ENCODE results near the gene NAA16. TPM values are rescaled to one million over a fixed set of nuclear protein-coding genes. Genes with fewer than 3 reads are reported as not detected.

NAA16 gene
- total RNA-seq, 1 experiment from 2014 or later = 32.4 TPM

DNA sequence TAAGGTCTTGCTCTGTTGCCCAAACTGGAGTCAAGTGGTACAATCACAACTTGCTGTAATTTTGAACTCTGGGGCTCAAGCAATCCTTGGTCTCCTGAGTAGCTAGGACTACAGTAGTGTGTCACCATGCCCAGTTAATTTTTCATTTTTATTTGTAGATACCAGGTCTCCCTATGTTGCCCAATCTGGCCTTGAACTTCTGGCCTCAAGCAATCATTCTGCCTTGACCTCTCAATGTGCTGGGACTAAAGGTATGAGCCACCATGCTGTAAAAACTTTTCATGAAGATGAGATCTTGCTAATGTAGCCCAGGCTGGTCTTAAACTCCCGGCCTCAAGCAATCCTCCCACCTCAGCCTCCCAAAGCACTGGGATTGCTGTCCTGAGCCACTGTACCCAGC lies 15.1 kb upstream of the NAA16 start:
- Mint-ChIP-seq H3K27me3 (ENCODE audit: insufficient read depth, unreplicated experiment) (peaks cover 4% of the 10 kb centered on the region), H3K4me1 (ENCODE audit: low read depth, unreplicated experiment) (no peaks in the 10 kb centered on the region), H3K36me3 (ENCODE audit: insufficient read depth, unreplicated experiment) (no peaks in the 10 kb centered on the region), H3K4me3 (ENCODE audit: unreplicated experiment) (no peak overlapping the region), H3K27ac (ENCODE audit: unreplicated experiment) (no peak overlapping the region), H3K9me3 (ENCODE audit: unreplicated experiment) (peaks cover 9% of the 10 kb centered on the region)
- no peaks in the 10 kb centered on the region for H3K27me3 ChIP-seq (replicated peaks; ENCODE audit: control insufficient read depth, insufficient read depth, low read length)
- CTCF ChIA-PET = no interaction called here
- TF ChIP-seq CTCF (IDR thresholded peaks at IDR 0.05; ENCODE audit: insufficient read depth in 1 of 2, low read depth in 1 of 2, low read length in 1 of 2, severe bottlenecking in 1 of 2, unreplicated experiment in 1 of 2) = no peak
- no peaks in the 10 kb centered on the region for H3K9me3 ChIP-seq
- BruUV-seq (replicated peaks) = no TSS peak
- no peak for DNase-seq
- H3K4me1 ChIP-seq = no peaks in the 10 kb centered on the region
- POLR2A ChIA-PET = no interaction called here
- H3K4me3 ChIP-seq (ENCODE audit: low read depth, low read length) = no peak overlapping the region
- H3K36me3 ChIP-seq (ENCODE audit: control insufficient read depth, insufficient read depth, low read length) = no peaks in the 10 kb centered on the region
- intact Hi-C loops (cut with micrococcal nuclease; ENCODE audit: unreplicated experiment) = no loop called here

- Mint-ChIP-seq H3K4me1 (ENCODE audit: low read depth, unreplicated experiment) (no peaks in the 10 kb centered on the region), H3K36me3 (ENCODE audit: insufficient read depth, unreplicated experiment) (no peaks in the 10 kb centered on the region), H3K4me3 (ENCODE audit: unreplicated experiment) (no peak overlapping the region), H3K27ac (ENCODE audit: unreplicated experiment) (no peak overlapping the region), H3K27me3 (ENCODE audit: insufficient read depth, unreplicated experiment) (peaks cover 4% of the 10 kb centered on the region), H3K9me3 (ENCODE audit: unreplicated experiment) (no peaks in the 10 kb centered on the region)
- Histone ChIP-seq H3K27me3 (replicated peaks; ENCODE audit: control insufficient read depth, insufficient read depth, low read length) (no peaks in the 10 kb centered on the region), H3K36me3 (ENCODE audit: control insufficient read depth, insufficient read depth, low read length) (no peaks in the 10 kb centered on the region), H3K4me1 (no peaks in the 10 kb centered on the region), H3K9me3 (no peaks in the 10 kb centered on the region), H3K4me3 (ENCODE audit: low read depth, low read length) (no peak overlapping the region)
- no peak for DNase-seq
- ChIA-PET CTCF (no interaction called here), POLR2A (no interaction called here)
- TF ChIP-seq CTCF (IDR thresholded peaks at IDR 0.05; ENCODE audit: insufficient read depth in 1 of 2, low read depth in 1 of 2, low read length in 1 of 2, severe bottlenecking in 1 of 2, unreplicated experiment in 1 of 2) = no peak
- no TSS peak for BruUV-seq (replicated peaks)
- intact Hi-C loops (cut with micrococcal nuclease; ENCODE audit: unreplicated experiment) = no loop called here
Measured at GRCh38 chr13:41296879-41297646, 14.0 kb upstream of the NAA16 start.

DNA sequence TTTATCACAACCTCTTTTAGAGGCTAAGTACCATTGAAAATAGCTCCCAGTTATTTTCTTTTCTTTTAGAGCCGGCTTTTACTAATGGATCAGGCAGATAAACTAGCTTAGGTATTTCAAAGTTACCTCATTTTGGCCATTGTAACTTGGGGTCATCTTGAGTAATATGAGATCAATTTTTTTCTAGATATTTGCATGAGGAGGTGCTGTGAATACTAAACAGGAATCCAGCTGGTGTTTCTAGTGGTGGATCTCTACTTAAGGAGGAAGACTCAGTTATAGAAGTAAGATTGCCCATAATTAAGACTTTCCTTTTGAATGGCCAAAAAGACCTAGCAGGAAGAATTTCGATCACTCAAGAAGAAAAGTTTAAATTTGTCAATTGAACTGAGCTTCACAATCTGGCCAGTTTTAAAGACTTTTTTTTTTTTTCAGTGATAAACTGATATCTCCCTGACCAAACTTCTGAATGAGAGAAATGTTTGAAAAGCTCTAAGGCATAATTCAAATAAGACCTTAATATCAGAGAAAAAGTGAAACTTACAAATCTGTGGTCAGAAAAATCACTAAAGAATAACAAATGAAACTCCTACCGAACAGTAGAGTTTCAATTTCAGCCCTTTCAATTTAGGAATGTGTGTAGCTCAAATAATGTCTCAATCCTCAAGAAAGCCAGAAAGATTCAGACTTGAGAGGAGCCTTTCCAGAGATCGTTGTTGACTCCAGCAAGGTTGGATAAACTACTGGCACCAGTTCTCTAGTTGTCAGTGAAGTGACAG lies 11.6 kb upstream of the NAA16 start:
- no peaks in the 10 kb centered on the region for H3K9me3 ChIP-seq
- BruUV-seq (replicated peaks) = no TSS peak
- ChIA-PET CTCF (no interaction called here), POLR2A (interaction anchor here (0.6 kb wide), 1 partner anchor 1144 kb away, joined by 3 read pairs; no protein-coding TSS in a partner anchor)
- Mint-ChIP-seq H3K4me3 (ENCODE audit: unreplicated experiment) (no peak overlapping the region), H3K9me3 (ENCODE audit: unreplicated experiment) (no peaks in the 10 kb centered on the region), H3K27ac (ENCODE audit: unreplicated experiment) (no peak overlapping the region), H3K36me3 (ENCODE audit: insufficient read depth, unreplicated experiment) (no peaks in the 10 kb centered on the region), H3K4me1 (ENCODE audit: low read depth, unreplicated experiment) (no peaks in the 10 kb centered on the region), H3K27me3 (ENCODE audit: insufficient read depth, unreplicated experiment) (peaks cover 4% of the 10 kb centered on the region)
- no peaks in the 10 kb centered on the region for H3K36me3 ChIP-seq (ENCODE audit: control insufficient read depth, insufficient read depth, low read length)
- H3K4me3 ChIP-seq (ENCODE audit: low read depth, low read length) = no peak overlapping the region
- DNase-seq = no peak
- no peaks in the 10 kb centered on the region for H3K27me3 ChIP-seq (replicated peaks; ENCODE audit: control insufficient read depth, insufficient read depth, low read length)
- H3K4me1 ChIP-seq = no peaks in the 10 kb centered on the region
- TF ChIP-seq CTCF (IDR thresholded peaks at IDR 0.05; ENCODE audit: insufficient read depth in 1 of 2, low read depth in 1 of 2, low read length in 1 of 2, severe bottlenecking in 1 of 2, unreplicated experiment in 1 of 2) = no peak
- intact Hi-C loops (cut with micrococcal nuclease; ENCODE audit: unreplicated experiment) = no loop called here

Measured in Caco-2 (cell line).